ENCODE data around the gene CYBB.

DNA sequence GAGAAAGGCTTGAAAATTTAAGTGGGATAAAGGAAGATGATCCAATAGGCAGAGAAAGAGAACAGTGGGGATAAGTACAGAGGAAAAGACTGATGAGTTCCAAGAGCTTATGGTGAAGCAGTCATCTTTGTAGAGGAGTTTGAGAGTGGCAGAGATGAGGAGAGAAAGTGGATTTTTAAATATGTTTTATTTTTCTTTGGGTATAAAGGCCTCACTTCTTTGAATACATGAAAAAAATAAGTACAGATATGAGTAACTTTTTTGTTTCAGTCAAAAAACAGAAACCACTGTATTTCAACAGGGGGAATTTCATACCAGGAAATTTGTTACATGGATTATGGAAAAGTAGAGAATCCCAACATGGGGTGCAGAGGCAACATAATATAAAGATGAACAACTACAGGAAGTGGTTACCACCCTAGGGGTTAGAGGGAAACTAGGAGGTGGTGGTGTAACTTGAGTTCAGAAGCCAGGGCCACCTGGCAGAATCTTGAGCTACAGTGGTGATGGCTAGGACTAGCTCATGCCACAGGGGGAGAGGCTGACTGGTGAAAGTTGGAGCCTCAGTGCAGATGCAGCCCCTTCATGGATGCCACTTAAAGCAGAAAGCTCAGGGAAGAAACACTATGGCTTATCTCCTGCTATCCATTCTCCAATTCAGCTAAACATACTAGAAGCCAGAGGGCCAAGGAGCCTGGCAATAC is 3.4 kb upstream of the CYBB start:
- TF ChIP-seq POLR2A (IDR thresholded peaks at IDR 0.05; ENCODE audit: low read length) (no peak), GATA1 (IDR thresholded peaks at IDR 0.05; ENCODE audit: low read depth, low read length) (no peak)
